GM12878 (cell line): ENCODE data around the gene NAV2. TPM values are rescaled to one million over a fixed set of nuclear protein-coding genes. Genes with fewer than 3 reads are reported as not detected.

Experiments
- ATAC-seq: fragments of 200-7000 bp; cut with Tn5 transposase; 3 replicates; pipeline ENCODE4 v1.9.1; 2020; ENCODE audit warnings: mild to moderate bottlenecking, moderate library complexity
- BruUV-seq: library from RNA; stranded (reverse); fragments of 400-500 nt; replicated peaks from 2 replicates; lab custom pipeline; 2021; lab: Mats Ljungman, UMichigan
- CTCF ChIA-PET: fragments of 300-600 bp; sonication (Branson Sonifier 250); formaldehyde crosslinking; extraction: SDS; loops from one replicate; lab custom pipeline; 2021; ENCODE audit warnings: inconsistent platforms; lab: Yijun Ruan, JAX
- POLR2A ChIA-PET: fragments of 350-600 bp; formaldehyde crosslinking; extraction: SDS; loops from one replicate; lab custom pipeline; 2021; ENCODE audit warnings: inconsistent platforms; lab: Charles Lee
- RAD21 ChIA-PET: fragments of 300-600 bp; sonication (Branson Sonifier 250); formaldehyde crosslinking; loops from one replicate; lab custom pipeline; 2023; ENCODE audit warnings: antibody characterized with exemption; ENCODE audit not compliant: unreplicated experiment; lab: Charles Lee
- SMC1A ChIA-PET: fragments of 300-600 bp; sonication (Branson Sonifier 250); formaldehyde crosslinking; loops from one replicate; lab custom pipeline; 2023; ENCODE audit not compliant: unreplicated experiment, uncharacterized antibody; lab: Charles Lee
- DNase-seq: peaks from one replicate; pipeline ENCODE4 v3.0.0-alpha.2; 2011; ENCODE audit warnings: low read depth, low spot score
- FAIRE-seq: peaks from 3 replicates; lab custom pipeline; 2011; peaks lifted over from hg19 to GRCh38; lab: Jason Lieb, UNC
- H2AFZ ChIP-seq: 2 replicates; pipeline ENCODE4 v1.6.0; 2011; ENCODE audit warnings: low read depth, low read length, control low read depth; ENCODE audit not compliant: control insufficient read depth
- H3K27ac ChIP-seq: 2 replicates; pipeline ENCODE4 v1.5.1; 2011; ENCODE audit warnings: control low read depth; ENCODE audit not compliant: control insufficient read depth, insufficient read depth
- H3K27me3 ChIP-seq, 2 experiments: replicated peaks in 1 of 2; 2 replicates each; pipeline versions ENCODE4 v1.6.0 to v1.6.1; 2011; ENCODE audit warnings: low read length in 1 of 2; ENCODE audit not compliant: control insufficient read depth in 2 of 2, insufficient read depth in 2 of 2
- H3K36me3 ChIP-seq, 2 experiments: 2 replicates each; pipeline ENCODE4 v1.5.1; 2011; ENCODE audit warnings: low read length in 1 of 2; ENCODE audit not compliant: control insufficient read depth in 2 of 2, insufficient read depth in 2 of 2
- H3K4me1 ChIP-seq: 2 replicates; pipeline ENCODE4 v1.6.1; 2011; ENCODE audit warnings: mild to moderate bottlenecking, low read length, moderate library complexity, mixed read lengths; ENCODE audit not compliant: control insufficient read depth, insufficient read depth
- H3K4me2 ChIP-seq: 2 replicates; pipeline ENCODE4 v1.6.0; 2011; ENCODE audit warnings: control low read depth; ENCODE audit not compliant: control insufficient read depth, insufficient read depth
- H3K4me3 ChIP-seq: fragments of 200-600 bp; sonication (generic); 2 replicates; pipeline ENCODE4 v1.5.1; 2016
- H3K79me2 ChIP-seq: 2 replicates; pipeline ENCODE4 v1.6.0; 2011; ENCODE audit warnings: low read length; ENCODE audit not compliant: control insufficient read depth, insufficient read depth
- H3K9ac ChIP-seq: 2 replicates; pipeline ENCODE4 v1.8.0; 2011; ENCODE audit warnings: low read length, control low read depth, mixed read lengths; ENCODE audit not compliant: control insufficient read depth, insufficient read depth
- H3K9me3 ChIP-seq: replicated peaks from 3 replicates; pipeline ENCODE4 v1.5.1; 2011; ENCODE audit warnings: mild to moderate bottlenecking, low read length; ENCODE audit not compliant: control insufficient read depth, insufficient read depth
- H4K20me1 ChIP-seq: 2 replicates; pipeline ENCODE4 v1.6.0; 2011; ENCODE audit not compliant: control insufficient read depth, insufficient read depth
- CREB1 ChIP-seq: IDR thresholded peaks from 2 replicates; pipeline ENCODE4 v1.6.1; 2012; ENCODE audit warnings: low read depth, mild to moderate bottlenecking, inconsistent platforms
- GABPA ChIP-seq: IDR thresholded peaks from 2 replicates; pipeline ENCODE4 v1.6.1; 2014; ENCODE audit warnings: antibody characterized with exemption, low read depth, mild to moderate bottlenecking, inconsistent platforms
- POLR2AphosphoS2 ChIP-seq: IDR thresholded peaks from 2 replicates; pipeline ENCODE4 v1.6.1; 2011; ENCODE audit warnings: low read depth, mild to moderate bottlenecking, low read length, improper control_type of control experiment, moderate library complexity
- RAD51 ChIP-seq: fragments of 450-650 bp; IDR thresholded peaks from 2 replicates; pipeline ENCODE4 v1.6.1; 2016; ENCODE audit warnings: moderate library complexity, mild to moderate bottlenecking, inconsistent platforms
- RCOR1 ChIP-seq: conservative IDR thresholded peaks from 2 replicates; pipeline ENCODE4 v1.6.1; 2012; ENCODE audit warnings: low read depth, low read length, improper control_type of control experiment
- SP1 ChIP-seq: IDR thresholded peaks from one replicate; pipeline ENCODE4 v1.6.1; 2011; ENCODE audit warnings: low read depth, low read length
- TCF12 ChIP-seq: IDR thresholded peaks from 2 replicates; pipeline ENCODE4 v1.6.1; 2011; ENCODE audit warnings: low read depth, mild to moderate bottlenecking, low read length
- ZNF207 ChIP-seq: fragments of 450-650 bp; IDR thresholded peaks from 2 replicates; pipeline ENCODE4 v1.6.1; 2014; ENCODE audit warnings: antibody characterized with exemption, mild to moderate bottlenecking, borderline replicate concordance
- WGBS: methylation state at CpG from one replicate; pipeline ENCODE4 v1.1.6; 2016; ENCODE audit warnings: low lambda C conversion rate; ENCODE audit not compliant: insufficient replicate concordance, insufficient coverage; ENCODE audit errors: missing lambda C conversion rate; 5-methylcytosine and 5-hydroxymethylcytosine counted together
- in situ Hi-C: fragments of 300-500 bp; cut with MboI; formaldehyde crosslinking; loops from 9 replicates; pipeline ENCODE4 v1.14.3; 2018; ENCODE audit warnings: mixed read lengths
- intact Hi-C: fragments of 100-400 bp; cut with micrococcal nuclease; formaldehyde crosslinking; loops from one replicate; pipeline ENCODE4 v1.14.2; 2022; ENCODE audit not compliant: unreplicated experiment
- polyA plus RNA-seq, 11 experiments: library from polyadenylated mRNA; depleted of rRNA in 4 of 11; unstranded in 6 of 11; stranded (reverse) in 5 of 11; fragments of >200 nt; fragmentation: Nextera tagmentation in 4 of 11; fragmentation: Illumina TruSeq in 1 of 11; extraction: Ambion mirVana in 4 of 11; extraction: Trizol in 1 of 11; gene quantifications; 1 replicate in 1 of 11; 2 replicates in 10 of 11; pipeline versions ENCODE4 v1.2.1 to v1.2.3, GENCODE V29; 2011 to 2016; ENCODE audit warnings: inconsistent platforms in 2 of 11, missing spikeins in 2 of 11, low read depth in 1 of 11
- total RNA-seq, 4 experiments: library from RNA; depleted of rRNA in 3 of 4; stranded (reverse); fragments of >200 nt in 3 of 4; fragmentation: Illumina TruSeq in 1 of 4; extraction: Trizol in 1 of 4; gene quantifications; 2 replicates each; pipeline versions ENCODE4 v1.2.1 to v1.2.3, GENCODE V29; 2013 to 2021
- TF ChIP-seq, protein P1 (sequence below): fragments of 450-650 bp; formaldehyde crosslinking; IDR thresholded peaks from 2 replicates; pipeline ENCODE4 v1.4.0; 2020; ENCODE audit warnings: mild to moderate bottlenecking, moderate library complexity
- TF ChIP-seq, protein P2 (sequence below): fragments of 450-650 bp; IDR thresholded peaks from 2 replicates; pipeline ENCODE4 v1.6.1; 2016; ENCODE audit warnings: mild to moderate bottlenecking
- TF ChIP-seq, protein P3 (sequence below): fragments of 450-650 bp; formaldehyde crosslinking; IDR thresholded peaks from 2 replicates; pipeline ENCODE4 v1.4.0; 2022; ENCODE audit warnings: mild to moderate bottlenecking, moderate library complexity

The NAV2 gene
- total and polyA plus RNA-seq, 10 of the 15 experiments (the other 5 are each of a cell fraction or from before 2014, with no cell fraction given): 0.35 to 6.1 (median 1.1) TPM

DNA sequence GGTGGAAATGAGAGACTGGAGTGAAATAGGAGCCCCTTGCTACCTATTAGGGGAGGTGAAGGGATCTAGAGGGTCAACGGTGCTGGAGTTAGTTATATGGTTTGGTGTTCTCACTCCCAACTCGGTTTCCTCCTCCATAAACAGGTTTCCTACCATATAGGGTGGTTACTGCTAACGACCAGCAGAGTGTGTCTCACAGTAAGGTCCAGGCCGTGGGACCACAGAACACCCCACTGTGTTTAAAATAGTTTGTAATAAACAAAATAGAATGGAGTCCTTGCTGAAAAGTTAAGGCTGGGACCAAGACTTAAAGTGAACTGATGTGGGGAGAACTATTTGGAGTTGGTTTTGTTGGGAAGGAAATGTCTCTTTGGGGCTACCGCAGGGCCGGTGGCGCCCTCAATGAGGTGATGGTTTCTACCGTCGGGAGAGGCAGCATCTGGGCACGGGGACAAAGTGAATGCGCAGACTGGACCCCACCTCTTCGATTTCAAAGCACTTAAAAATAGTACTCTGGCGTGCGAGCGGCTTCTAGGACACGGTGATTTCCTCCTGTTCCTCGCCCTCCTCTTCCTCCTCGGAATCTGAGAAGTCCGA, 443.1 kb downstream of the NAV2 start:
- no peak overlapping the region for H3K9ac ChIP-seq
- H3K36me3 ChIP-seq: no peaks in the 10 kb centered on the region
- no peak for DNase-seq
- H4K20me1 ChIP-seq: no peaks in the 10 kb centered on the region
- SMC1A ChIA-PET: interaction anchor here (1.4 kb wide), 1 partner anchor 17 kb away, joined by 4 read pairs; no protein-coding TSS in a partner anchor
- RAD21 ChIA-PET: no interaction called here
- intact Hi-C loops (no loop called here), in situ Hi-C loops (no loop called here)
- 12% methylated on average over 19 of the region's 19 CpGs for WGBS
- H3K4me3 ChIP-seq: no peak overlapping the region
- H3K9me3 ChIP-seq: no peaks in the 10 kb centered on the region; the same call in 2 of the 3 replicates
- BruUV-seq: no TSS peak
- no peak for FAIRE-seq
- H3K4me2 ChIP-seq: no peak overlapping the region
- CTCF ChIA-PET: interaction anchor here (1.1 to 1.3 kb wide), 2 partner anchors 198 to 203 kb away, joined by 3 read pairs; no protein-coding TSS in a partner anchor
- no peaks in the 10 kb centered on the region; the same call in 1 of the 2 replicates for H3K4me1 ChIP-seq
- H3K27me3 ChIP-seq: peaks cover 6 to 13% of the 10 kb centered on the region in 2 experiments
- POLR2A ChIA-PET: no interaction called here
- no peak for ATAC-seq
- no peak overlapping the region for H3K27ac ChIP-seq
- H2AFZ ChIP-seq: no peak overlapping the region
- H3K79me2 ChIP-seq: no peaks in the 10 kb centered on the region
- no peak for TF ChIP-seq SP1
- no peak for TF ChIP-seq CREB1
- no peak for TF ChIP-seq TCF12
- no peak for TF ChIP-seq GABPA
- TF ChIP-seq RAD51: no peak
- TF ChIP-seq, protein P1, sequence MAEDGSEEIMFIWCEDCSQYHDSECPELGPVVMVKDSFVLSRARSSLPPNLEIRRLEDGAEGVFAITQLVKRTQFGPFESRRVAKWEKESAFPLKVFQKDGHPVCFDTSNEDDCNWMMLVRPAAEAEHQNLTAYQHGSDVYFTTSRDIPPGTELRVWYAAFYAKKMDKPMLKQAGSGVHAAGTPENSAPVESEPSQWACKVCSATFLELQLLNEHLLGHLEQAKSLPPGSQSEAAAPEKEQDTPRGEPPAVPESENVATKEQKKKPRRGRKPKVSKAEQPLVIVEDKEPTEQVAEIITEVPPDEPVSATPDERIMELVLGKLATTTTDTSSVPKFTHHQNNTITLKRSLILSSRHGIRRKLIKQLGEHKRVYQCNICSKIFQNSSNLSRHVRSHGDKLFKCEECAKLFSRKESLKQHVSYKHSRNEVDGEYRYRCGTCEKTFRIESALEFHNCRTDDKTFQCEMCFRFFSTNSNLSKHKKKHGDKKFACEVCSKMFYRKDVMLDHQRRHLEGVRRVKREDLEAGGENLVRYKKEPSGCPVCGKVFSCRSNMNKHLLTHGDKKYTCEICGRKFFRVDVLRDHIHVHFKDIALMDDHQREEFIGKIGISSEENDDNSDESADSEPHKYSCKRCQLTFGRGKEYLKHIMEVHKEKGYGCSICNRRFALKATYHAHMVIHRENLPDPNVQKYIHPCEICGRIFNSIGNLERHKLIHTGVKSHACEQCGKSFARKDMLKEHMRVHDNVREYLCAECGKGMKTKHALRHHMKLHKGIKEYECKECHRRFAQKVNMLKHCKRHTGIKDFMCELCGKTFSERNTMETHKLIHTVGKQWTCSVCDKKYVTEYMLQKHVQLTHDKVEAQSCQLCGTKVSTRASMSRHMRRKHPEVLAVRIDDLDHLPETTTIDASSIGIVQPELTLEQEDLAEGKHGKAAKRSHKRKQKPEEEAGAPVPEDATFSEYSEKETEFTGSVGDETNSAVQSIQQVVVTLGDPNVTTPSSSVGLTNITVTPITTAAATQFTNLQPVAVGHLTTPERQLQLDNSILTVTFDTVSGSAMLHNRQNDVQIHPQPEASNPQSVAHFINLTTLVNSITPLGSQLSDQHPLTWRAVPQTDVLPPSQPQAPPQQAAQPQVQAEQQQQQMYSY (CRISPR knock-in tag): no peak
- TF ChIP-seq ZNF207: no peak
- TF ChIP-seq, protein P2, sequence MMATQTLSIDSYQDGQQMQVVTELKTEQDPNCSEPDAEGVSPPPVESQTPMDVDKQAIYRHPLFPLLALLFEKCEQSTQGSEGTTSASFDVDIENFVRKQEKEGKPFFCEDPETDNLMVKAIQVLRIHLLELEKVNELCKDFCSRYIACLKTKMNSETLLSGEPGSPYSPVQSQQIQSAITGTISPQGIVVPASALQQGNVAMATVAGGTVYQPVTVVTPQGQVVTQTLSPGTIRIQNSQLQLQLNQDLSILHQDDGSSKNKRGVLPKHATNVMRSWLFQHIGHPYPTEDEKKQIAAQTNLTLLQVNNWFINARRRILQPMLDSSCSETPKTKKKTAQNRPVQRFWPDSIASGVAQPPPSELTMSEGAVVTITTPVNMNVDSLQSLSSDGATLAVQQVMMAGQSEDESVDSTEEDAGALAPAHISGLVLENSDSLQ: no peak
- TF ChIP-seq RCOR1: no peak
- TF ChIP-seq, protein P3, sequence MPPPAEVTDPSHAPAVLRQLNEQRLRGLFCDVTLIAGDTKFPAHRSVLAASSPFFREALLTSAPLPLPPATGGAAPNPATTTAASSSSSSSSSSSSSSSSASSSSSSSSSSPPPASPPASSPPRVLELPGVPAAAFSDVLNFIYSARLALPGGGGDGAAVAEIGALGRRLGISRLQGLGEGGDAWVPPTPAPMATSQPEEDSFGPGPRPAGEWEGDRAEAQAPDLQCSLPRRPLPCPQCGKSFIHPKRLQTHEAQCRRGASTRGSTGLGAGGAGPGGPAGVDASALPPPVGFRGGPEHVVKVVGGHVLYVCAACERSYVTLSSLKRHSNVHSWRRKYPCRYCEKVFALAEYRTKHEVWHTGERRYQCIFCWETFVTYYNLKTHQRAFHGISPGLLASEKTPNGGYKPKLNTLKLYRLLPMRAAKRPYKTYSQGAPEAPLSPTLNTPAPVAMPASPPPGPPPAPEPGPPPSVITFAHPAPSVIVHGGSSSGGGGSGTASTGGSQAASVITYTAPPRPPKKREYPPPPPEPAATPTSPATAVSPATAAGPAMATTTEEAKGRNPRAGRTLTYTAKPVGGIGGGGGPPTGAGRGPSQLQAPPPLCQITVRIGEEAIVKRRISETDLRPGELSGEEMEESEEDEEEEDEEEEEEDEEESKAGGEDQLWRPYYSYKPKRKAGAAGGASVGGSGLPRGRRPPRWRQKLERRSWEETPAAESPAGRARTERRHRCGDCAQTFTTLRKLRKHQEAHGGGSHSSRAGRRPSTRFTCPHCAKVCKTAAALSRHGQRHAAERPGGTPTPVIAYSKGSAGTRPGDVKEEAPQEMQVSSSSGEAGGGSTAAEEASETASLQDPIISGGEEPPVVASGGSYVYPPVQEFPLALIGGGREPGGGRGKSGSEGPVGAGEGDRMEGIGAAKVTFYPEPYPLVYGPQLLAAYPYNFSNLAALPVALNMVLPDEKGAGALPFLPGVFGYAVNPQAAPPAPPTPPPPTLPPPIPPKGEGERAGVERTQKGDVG (CRISPR knock-in tag): no peak
- no peak for TF ChIP-seq POLR2AphosphoS2
